AG08395 (cell line): ENCODE data around the gene NOS1AP.
A peak's percentile ranks its signal among the peaks of the same experiment; 100 is the strongest.

ENCODE experiments used
- DNase-seq: peaks from one replicate; pipeline ENCODE4 v3.0.0; 2012; ENCODE audit warnings: mixed read lengths, low spot score

Gene NOS1AP

GRCh38 chr1:162089748-162090147 lies 20.3 kb downstream of the NOS1AP start:
- no peak for DNase-seq

DNA sequence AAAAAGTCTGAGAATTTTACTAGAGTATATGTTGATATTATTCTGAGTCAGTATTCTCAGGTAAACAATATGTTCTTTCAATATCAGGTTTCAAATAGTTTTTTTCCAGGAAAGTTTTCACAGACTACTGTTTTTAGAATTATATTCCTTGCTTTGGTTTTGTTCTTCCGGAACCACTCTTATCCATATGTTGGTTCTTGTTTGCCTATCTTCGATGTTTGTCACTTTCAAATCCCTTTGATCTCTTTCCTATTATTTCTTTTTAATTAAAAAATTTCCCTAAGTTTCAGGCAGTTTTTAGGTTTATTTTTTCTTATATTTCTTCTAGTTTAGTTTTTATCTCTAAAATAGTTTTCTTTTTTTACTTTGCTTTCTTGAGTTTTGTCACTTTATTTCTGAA lies 20.9 kb downstream of the NOS1AP start:
- DNase-seq, result no peak

DNA sequence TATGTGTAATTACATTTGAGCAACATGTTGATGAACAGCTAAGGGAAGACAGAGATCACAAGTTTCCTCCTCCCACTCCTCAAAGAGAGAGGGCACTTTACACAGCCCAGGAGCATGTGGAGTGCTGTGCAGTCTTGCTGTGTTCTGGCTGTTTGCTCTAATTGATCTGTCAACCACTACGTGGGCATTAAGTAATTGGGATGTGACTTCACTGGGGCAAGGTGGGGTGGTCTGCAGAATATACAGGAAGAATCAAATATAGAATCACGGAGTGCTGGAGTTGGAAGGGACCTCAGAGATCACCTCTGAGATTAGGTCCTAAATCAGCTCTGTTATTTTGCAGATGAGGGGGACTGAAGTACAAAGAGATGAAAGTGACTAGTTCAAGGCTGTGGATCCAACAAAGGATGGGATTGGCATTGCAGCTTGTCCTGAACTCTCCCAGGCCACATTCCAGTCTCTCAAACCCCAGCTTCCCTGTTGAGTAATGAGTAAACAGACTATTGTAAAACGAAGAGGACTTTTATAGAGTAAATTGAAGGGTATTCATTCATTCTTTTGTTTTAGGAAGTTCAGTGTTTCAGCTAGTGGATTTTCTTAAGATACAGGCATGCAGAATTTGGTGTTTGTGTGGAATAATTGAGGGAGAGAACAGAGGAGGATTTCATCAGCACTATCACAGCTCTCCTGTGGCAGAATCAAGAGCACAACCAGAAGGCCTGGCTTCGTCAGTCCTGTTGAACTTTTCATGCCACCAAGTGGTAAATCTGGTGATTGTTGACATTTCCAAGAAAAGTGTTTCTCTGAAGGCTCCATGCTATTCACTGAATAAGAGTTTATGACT lies 22.4 kb downstream of the NOS1AP start:
- DNase-seq, result no peak

- no peak for DNase-seq
These were observed 23.6 kb downstream of the NOS1AP start for GRCh38 chr1:162093095-162093494.

DNA sequence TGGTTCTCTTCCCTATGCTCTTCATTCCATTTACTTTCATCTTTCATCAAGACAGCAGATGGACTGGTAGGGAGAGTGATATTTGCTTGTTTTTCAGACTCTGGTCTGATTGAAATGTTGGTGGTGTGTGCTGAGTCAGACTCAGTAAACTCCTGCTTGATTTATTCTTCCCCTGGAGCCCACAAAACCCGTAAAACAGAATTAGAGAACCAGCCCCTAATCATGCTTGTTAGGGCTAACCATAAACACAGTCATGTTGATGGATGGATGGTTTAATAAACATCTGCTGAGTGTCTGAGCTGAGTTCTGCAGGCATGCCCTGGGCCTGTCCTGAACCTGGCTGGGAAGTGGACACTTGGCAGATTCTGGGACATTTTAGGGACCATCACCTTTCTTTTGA lies 24.8 kb downstream of the NOS1AP start:
- DNase-seq, result peak; percentile 30

- no peak for DNase-seq
These were observed 25.2 kb downstream of the NOS1AP start for GRCh38 chr1:162094723-162095122.

DNA sequence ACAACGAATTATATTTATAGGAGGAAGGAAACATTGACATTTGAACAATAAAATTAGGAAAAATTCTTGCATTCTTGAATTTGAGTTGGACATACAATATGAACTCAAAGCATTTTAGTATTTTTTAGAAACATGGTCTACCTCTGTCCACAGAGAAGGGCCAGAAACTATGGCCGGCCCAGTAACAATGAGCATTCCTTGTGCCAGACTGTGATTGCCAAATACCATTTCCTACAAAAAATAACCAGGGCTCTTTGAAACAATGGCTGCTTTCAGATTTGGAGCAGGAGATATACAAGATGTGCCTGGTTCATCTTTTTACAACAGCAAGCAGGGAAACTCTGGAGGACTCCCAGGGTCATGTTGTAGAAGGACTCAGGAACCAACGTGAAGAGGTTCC lies 38.4 kb downstream of the NOS1AP start:
- no peak for DNase-seq

- DNase-seq, result no peak
These were observed 38.9 kb downstream of the NOS1AP start for GRCh38 chr1:162108426-162108825.

DNA sequence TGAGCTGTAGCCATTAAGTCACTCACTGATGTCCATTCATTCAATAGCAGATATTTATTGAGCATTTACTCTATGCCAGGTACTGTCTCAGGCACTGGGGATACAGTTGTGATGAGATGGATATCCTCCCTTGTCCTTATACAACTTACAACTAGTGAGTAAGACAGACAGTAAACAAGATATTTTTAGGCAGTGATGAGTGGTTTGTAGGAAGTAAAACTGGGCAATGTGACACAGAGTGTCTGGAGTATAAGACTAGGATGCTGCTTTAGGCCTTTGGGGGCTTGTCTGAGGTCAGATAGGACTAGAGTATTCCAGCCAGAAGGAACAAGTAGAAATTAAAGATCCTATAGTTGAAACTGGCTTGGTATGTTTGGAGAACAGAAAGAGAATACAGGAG lies 41.4 kb downstream of the NOS1AP start:
- no peak for DNase-seq

DNA sequence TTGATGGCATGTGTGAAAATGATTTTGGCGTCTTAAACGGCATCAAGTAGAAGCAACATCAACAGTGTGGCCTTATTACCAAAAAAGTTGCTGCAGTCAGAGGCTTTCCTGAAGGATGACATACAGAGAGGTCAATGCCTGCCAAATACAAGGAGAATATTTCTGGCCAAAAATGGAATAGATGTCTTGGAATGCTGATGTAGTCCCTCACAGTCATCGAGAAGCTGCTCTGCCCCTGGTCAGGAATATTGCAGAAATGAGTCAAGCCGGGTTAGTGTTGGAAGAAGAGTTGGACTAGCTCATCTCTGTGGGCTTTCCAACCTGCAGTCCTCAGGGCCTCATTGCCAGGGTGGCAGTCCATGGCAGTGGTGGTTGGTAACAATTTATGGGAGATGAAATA lies 42.1 kb downstream of the NOS1AP start:
- no peak for DNase-seq

- no peak for DNase-seq
These were observed 43.9 kb downstream of the NOS1AP start for GRCh38 chr1:162113419-162113818.

GRCh38 chr1:162117039-162117774 lies 47.7 kb downstream of the NOS1AP start:
- DNase-seq, result no peak

GRCh38 chr1:162118063-162118462 lies 48.6 kb downstream of the NOS1AP start:
- no peak for DNase-seq

DNA sequence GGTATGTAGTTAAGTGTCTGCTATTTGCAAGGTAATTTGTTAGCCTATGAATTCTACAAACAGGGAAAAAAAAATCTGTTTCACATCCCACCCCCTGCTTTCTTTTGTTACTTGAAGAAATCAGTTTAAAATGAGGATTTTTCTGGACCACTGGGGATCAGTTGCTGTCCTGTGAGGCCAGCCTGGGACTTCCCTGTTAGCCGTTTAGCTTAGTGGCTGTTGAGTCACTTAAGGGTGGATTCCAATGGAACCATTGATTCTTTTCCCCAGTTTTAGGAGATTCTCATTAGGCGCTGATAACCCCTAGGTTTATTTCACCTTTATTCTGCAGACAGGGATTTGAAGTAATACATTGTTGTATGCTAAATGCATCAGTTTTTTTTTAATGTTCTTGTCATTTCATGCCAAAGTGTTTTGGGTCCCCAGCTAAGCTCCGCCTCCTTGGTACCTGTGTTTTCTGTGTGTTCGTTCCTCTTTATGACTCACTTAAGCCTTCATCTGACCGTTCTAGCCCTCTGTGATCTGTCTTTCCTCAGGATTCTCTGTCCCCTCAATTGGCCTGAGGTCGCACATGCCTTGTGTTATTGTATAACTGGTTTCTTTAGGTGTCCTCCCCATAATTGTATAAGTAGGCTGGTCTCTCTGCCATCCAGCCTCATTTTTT lies 59.3 kb downstream of the NOS1AP start:
- no peak for DNase-seq

DNA sequence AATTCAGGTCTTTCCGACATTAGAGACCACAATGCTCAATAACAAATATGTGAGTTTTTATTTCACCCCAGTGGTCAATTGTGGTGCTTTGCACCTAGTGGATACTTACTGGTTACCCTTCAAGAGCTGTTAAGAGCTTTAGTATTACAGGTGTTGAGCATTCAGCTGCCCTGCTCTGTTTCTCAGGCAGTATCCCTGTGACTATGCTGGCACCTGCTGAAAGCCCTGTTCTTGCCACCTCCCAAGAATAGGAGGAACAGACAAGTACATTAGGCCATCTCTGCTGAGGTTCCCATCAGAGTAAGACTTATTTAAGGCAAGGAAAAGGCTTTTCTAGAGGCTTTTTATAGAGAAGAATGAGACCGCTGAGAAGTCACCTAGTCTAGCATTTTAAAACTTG lies 60.8 kb downstream of the NOS1AP start:
- no peak for DNase-seq

- DNase-seq, result no peak
These were observed 62.2 kb downstream of the NOS1AP start for GRCh38 chr1:162131400-162132321.

DNA sequence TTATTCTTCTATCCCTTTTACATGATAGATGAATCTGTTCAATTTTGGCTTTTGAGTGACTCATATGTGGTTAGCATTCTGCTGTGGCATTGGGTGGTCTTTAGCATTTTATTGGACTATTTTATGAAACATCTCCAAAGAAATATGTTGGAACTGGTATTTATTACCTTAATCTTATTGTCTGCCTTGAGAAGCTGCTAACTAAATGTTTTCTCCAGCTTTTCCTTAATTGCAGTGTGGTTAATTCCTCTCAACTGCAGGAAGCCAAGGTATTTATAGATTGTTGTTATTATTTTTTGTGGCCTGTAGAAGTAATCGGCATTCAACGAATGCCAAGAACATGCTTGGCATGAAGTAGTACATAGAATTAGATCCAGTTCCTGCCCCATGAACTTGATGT lies 64.1 kb downstream of the NOS1AP start:
- no peak for DNase-seq

DNA sequence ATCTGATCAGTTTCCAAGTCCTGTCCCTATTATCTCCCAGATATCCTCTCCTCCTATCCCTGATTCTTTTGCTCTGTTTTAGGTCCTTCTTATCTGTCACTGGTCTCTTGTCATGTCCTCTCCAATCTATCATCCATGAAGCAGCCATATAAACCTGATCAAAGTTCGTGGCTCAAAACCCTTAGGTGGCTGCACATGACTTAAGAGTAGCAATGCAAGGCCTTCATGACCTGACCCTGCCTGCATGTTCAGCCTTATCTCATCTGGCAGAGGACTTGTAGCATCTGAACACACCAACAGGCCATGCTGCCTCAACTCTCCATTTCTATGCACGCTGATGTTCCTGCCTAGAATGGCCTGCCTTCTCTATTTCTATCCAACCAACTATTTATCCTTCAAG lies 65.2 kb downstream of the NOS1AP start:
- DNase-seq, result no peak

GRCh38 chr1:162135271-162135775 lies 65.8 kb downstream of the NOS1AP start:
- no peak for DNase-seq

GRCh38 chr1:162136760-162137159 lies 67.3 kb downstream of the NOS1AP start:
- DNase-seq, result peak; percentile 84

- no peak for DNase-seq
These were observed 67.9 kb downstream of the NOS1AP start for GRCh38 chr1:162137179-162137960.
